Neural cell (in vitro differentiated cells): Measurements from ENCODE around the gene APBA2. TPM values are rescaled to one million over a fixed set of nuclear protein-coding genes. Genes with fewer than 3 reads are reported as not detected.

ENCODE experiments used
- H2AFZ ChIP-seq: fragments of 200-600, 300-800 bp; sonication (generic), shearing (Covaris generic); 2 replicates; pipeline ENCODE4 v1.6.0; 2014; ENCODE audit warnings: low read depth, mild to moderate bottlenecking, antibody characterized with exemption, low read length, moderate library complexity
- H3F3A ChIP-seq: fragments of 200-600 bp; shearing (Covaris generic); 2 replicates; pipeline ENCODE4 v1.6.1; 2016; ENCODE audit warnings: mild to moderate bottlenecking, moderate library complexity, mixed read lengths, antibody characterized with exemption, low read length; ENCODE audit not compliant: insufficient read depth, poor library complexity, severe bottlenecking
- H3K27ac ChIP-seq: fragments of 200-600, 300-800 bp; sonication (generic), shearing (Covaris generic); 2 replicates; pipeline ENCODE4 v1.5.1; 2014; ENCODE audit warnings: mild to moderate bottlenecking, low read length, moderate library complexity
- H3K27me3 ChIP-seq: fragments of 300-800, 200-600 bp; sonication (generic), shearing (Covaris generic); 2 replicates; pipeline ENCODE4 v1.6.0; 2014; ENCODE audit warnings: mild to moderate bottlenecking, low read depth, low read length, moderate library complexity; ENCODE audit not compliant: insufficient read depth
- H3K36me3 ChIP-seq: fragments of 300-800, 200-600 bp; sonication (generic), shearing (Covaris generic); 2 replicates; pipeline ENCODE4 v1.5.1; 2014; ENCODE audit warnings: mild to moderate bottlenecking, antibody characterized with exemption, low read length, moderate library complexity; ENCODE audit not compliant: insufficient read depth
- H3K4me2 ChIP-seq: fragments of 300-800, 200-600 bp; sonication (generic), shearing (Covaris generic); 2 replicates; pipeline ENCODE4 v1.6.0; 2014; ENCODE audit warnings: mild to moderate bottlenecking, low read length
- H3K4me3 ChIP-seq: fragments of 300-800, 200-600 bp; sonication (generic), shearing (Covaris generic); 2 replicates; pipeline ENCODE4 v1.5.1; 2014; ENCODE audit warnings: mild to moderate bottlenecking, low read length, moderate library complexity
- H3K79me2 ChIP-seq: fragments of 200-600 bp; shearing (Covaris generic); replicated peaks from 2 replicates; pipeline ENCODE4 v1.6.0; 2014; ENCODE audit warnings: mild to moderate bottlenecking, low read length, moderate library complexity; ENCODE audit not compliant: insufficient read depth
- H3K9ac ChIP-seq: fragments of 300-800, 200-600 bp; sonication (generic), shearing (Covaris generic); 2 replicates; pipeline ENCODE4 v1.6.1; 2016; ENCODE audit warnings: mild to moderate bottlenecking, low read length, mixed read lengths
- H3K9me2 ChIP-seq: fragments of 200-600 bp; shearing (Covaris generic); 2 replicates; pipeline ENCODE4 v1.6.1; 2016; ENCODE audit warnings: mild to moderate bottlenecking, low read length, mixed read lengths; ENCODE audit not compliant: insufficient read depth
- H3K9me3 ChIP-seq: fragments of 200-600, 300-800 bp; sonication (generic), shearing (Covaris generic); 2 replicates; pipeline ENCODE4 v1.6.1; 2016; ENCODE audit warnings: mild to moderate bottlenecking, mixed run types, low read length, moderate library complexity, mixed read lengths
- H4K20me1 ChIP-seq: fragments of 200-600 bp; shearing (Covaris generic); 2 replicates; pipeline ENCODE4 v1.6.1; 2016; ENCODE audit warnings: mild to moderate bottlenecking, mixed run types; ENCODE audit not compliant: insufficient read depth
- EP300 ChIP-seq: fragments of 450-650 bp; conservative IDR thresholded peaks from 2 replicates; pipeline ENCODE4 v1.6.1; 2014; ENCODE audit warnings: antibody characterized with exemption, mild to moderate bottlenecking, moderate library complexity; ENCODE audit not compliant: poor library complexity, severe bottlenecking
- EZH2 ChIP-seq: fragments of 200-600, 300-800 bp; shearing (Covaris generic), sonication (generic); IDR thresholded peaks from 2 replicates; pipeline ENCODE4 v1.6.1; 2014; ENCODE audit warnings: antibody characterized with exemption, low read length, borderline replicate concordance, mild to moderate bottlenecking; ENCODE audit not compliant: insufficient read depth, poor library complexity, severe bottlenecking
- MXI1 ChIP-seq: fragments of 450-650 bp; conservative IDR thresholded peaks from 2 replicates; pipeline ENCODE4 v1.6.1; 2014; ENCODE audit warnings: antibody characterized with exemption, mild to moderate bottlenecking; ENCODE audit not compliant: poor library complexity, severe bottlenecking
- POLR2AphosphoS5 ChIP-seq: IDR thresholded peaks from 2 replicates; pipeline ENCODE4 v1.6.1; 2012
- RAD21 ChIP-seq: fragments of 450-650 bp; conservative IDR thresholded peaks from 2 replicates; pipeline ENCODE4 v1.6.1; 2014; ENCODE audit warnings: antibody characterized with exemption, mild to moderate bottlenecking, moderate library complexity
- SMC3 ChIP-seq: fragments of 450-650 bp; conservative IDR thresholded peaks from 2 replicates; pipeline ENCODE4 v1.6.1; 2014; ENCODE audit warnings: antibody characterized with exemption, mild to moderate bottlenecking, moderate library complexity; ENCODE audit not compliant: poor library complexity
- TAF1 ChIP-seq: IDR thresholded peaks from 2 replicates; pipeline ENCODE4 v1.6.1; 2012; ENCODE audit warnings: low read depth
- polyA plus RNA-seq: library from polyadenylated mRNA; depleted of rRNA; stranded (reverse); fragments of >200 nt; gene quantifications from 2 replicates; pipeline ENCODE4 v1.2.3, GENCODE V29; 2014
- TF ChIP-seq, protein P1 (sequence below): fragments of 450-650 bp; IDR thresholded peaks from 2 replicates; pipeline ENCODE4 v1.5.1; 2014; ENCODE audit warnings: antibody characterized with exemption, mild to moderate bottlenecking, moderate library complexity; ENCODE audit not compliant: poor library complexity, severe bottlenecking
- TF ChIP-seq, protein P2 (sequence below): IDR thresholded peaks from 2 replicates; pipeline ENCODE4 v1.6.1; 2012; ENCODE audit warnings: borderline replicate concordance

APBA2 gene
- polyA plus RNA-seq, 1 donor from 2014 or later: 134 TPM

DNA sequence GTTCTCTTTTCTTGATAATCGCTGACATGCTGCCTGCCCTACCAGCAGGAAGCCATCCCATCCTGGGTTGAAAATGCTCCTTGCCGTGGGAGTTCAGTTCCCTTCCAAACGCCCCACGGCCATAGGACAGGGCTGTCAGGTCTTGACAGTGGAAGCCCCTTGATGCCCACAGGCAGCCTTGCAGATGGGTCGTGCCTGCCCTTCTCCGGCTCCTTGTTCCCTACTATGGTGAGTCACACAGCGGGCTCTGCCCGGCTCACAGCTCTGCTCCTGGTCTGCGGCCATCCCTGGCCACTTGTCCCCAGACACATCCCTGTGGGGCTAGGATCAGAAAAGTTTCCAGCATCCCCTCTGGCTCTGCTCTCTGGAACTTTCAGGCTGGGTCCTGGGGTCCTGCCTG, 6.2 kb upstream of the APBA2 start:
- no peaks in the 10 kb centered on the region for H3K9me2 ChIP-seq

DNA sequence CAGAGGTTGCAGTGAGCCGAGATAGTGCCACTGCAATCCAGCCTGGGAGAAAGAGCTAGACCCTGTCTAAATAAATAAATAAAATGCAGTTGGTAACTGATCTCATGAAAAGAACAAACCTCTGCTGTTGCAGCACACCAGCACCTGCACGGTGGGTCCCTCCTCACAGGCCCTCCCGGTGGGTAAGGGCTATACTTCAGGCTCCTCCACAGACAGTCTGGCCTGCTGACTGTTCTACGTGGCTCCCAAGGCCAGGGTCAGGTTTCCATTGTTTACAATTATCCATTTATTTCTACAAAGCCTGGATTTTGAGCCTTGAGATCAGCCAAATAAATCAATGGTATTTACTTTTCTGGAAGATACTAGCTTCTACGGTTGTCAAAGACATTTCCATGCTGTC, 5.1 kb upstream of the APBA2 start:
- no peaks in the 10 kb centered on the region for H4K20me1 ChIP-seq
- no peak overlapping the region for H3K9ac ChIP-seq
- H3K4me3 ChIP-seq: no peak overlapping the region
- TF ChIP-seq, protein P1, sequence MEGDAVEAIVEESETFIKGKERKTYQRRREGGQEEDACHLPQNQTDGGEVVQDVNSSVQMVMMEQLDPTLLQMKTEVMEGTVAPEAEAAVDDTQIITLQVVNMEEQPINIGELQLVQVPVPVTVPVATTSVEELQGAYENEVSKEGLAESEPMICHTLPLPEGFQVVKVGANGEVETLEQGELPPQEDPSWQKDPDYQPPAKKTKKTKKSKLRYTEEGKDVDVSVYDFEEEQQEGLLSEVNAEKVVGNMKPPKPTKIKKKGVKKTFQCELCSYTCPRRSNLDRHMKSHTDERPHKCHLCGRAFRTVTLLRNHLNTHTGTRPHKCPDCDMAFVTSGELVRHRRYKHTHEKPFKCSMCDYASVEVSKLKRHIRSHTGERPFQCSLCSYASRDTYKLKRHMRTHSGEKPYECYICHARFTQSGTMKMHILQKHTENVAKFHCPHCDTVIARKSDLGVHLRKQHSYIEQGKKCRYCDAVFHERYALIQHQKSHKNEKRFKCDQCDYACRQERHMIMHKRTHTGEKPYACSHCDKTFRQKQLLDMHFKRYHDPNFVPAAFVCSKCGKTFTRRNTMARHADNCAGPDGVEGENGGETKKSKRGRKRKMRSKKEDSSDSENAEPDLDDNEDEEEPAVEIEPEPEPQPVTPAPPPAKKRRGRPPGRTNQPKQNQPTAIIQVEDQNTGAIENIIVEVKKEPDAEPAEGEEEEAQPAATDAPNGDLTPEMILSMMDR: no peak
- TF ChIP-seq RAD21: no peak
- TF ChIP-seq MXI1: no peak
- no peak for TF ChIP-seq EP300
- no peak for TF ChIP-seq SMC3
- TF ChIP-seq, protein P2, sequence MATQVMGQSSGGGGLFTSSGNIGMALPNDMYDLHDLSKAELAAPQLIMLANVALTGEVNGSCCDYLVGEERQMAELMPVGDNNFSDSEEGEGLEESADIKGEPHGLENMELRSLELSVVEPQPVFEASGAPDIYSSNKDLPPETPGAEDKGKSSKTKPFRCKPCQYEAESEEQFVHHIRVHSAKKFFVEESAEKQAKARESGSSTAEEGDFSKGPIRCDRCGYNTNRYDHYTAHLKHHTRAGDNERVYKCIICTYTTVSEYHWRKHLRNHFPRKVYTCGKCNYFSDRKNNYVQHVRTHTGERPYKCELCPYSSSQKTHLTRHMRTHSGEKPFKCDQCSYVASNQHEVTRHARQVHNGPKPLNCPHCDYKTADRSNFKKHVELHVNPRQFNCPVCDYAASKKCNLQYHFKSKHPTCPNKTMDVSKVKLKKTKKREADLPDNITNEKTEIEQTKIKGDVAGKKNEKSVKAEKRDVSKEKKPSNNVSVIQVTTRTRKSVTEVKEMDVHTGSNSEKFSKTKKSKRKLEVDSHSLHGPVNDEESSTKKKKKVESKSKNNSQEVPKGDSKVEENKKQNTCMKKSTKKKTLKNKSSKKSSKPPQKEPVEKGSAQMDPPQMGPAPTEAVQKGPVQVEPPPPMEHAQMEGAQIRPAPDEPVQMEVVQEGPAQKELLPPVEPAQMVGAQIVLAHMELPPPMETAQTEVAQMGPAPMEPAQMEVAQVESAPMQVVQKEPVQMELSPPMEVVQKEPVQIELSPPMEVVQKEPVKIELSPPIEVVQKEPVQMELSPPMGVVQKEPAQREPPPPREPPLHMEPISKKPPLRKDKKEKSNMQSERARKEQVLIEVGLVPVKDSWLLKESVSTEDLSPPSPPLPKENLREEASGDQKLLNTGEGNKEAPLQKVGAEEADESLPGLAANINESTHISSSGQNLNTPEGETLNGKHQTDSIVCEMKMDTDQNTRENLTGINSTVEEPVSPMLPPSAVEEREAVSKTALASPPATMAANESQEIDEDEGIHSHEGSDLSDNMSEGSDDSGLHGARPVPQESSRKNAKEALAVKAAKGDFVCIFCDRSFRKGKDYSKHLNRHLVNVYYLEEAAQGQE: no peak
- no peak for TF ChIP-seq EZH2
- no peak for TF ChIP-seq TAF1
- no peak for TF ChIP-seq POLR2AphosphoS5
- no peaks in the 10 kb centered on the region for H3K9me2 ChIP-seq
- peaks cover 9% of the 10 kb centered on the region for H3K79me2 ChIP-seq
- H3K27ac ChIP-seq: no peak overlapping the region
- no peak overlapping the region for H3K4me2 ChIP-seq
- H3K9me3 ChIP-seq: no peaks in the 10 kb centered on the region
- no peak overlapping the region for H2AFZ ChIP-seq
- H3K36me3 ChIP-seq: no peaks in the 10 kb centered on the region
- H3K27me3 ChIP-seq: no peaks in the 10 kb centered on the region
- H3F3A ChIP-seq: no peaks in the 10 kb centered on the region

More for the DNA sequence above, 6.2 kb upstream of the APBA2 start:
- Histone ChIP-seq H3K36me3 (no peaks in the 10 kb centered on the region), H2AFZ (no peak overlapping the region), H3K27ac (no peak overlapping the region), H3K4me3 (no peak overlapping the region), H3K4me2 (no peak overlapping the region), H4K20me1 (no peaks in the 10 kb centered on the region), H3F3A (no peaks in the 10 kb centered on the region), H3K27me3 (no peaks in the 10 kb centered on the region), H3K9me3 (no peaks in the 10 kb centered on the region), H3K79me2 (no peaks in the 10 kb centered on the region), H3K9ac (no peak overlapping the region)
- TF ChIP-seq, protein P1: no peak
- TF ChIP-seq RAD21 (no peak), EZH2 (no peak), EP300 (no peak), POLR2AphosphoS5 (no peak), SMC3 (no peak), TAF1 (no peak), MXI1 (no peak)
- TF ChIP-seq, protein P2: no peak
